OCI-LY3 (cell line): ENCODE measurements around the gene ASAP2.

Source experiments
- H2AFZ ChIP-seq: fragments of 200-600, 300-600 bp; shearing (Covaris generic); 2 replicates; pipeline ENCODE4 v1.6.0; 2014; ENCODE audit warnings: antibody characterized with exemption, low read depth, low read length
- H3K27ac ChIP-seq: fragments of 200-600, 300-600 bp; sonication (generic); 2 replicates; pipeline ENCODE4 v1.5.1; 2014; ENCODE audit warnings: mild to moderate bottlenecking, low read length, moderate library complexity, mixed read lengths
- H3K27me3 ChIP-seq: fragments of 200-600, 300-600 bp; sonication (generic); 2 replicates; pipeline ENCODE4 v1.6.1; 2014; ENCODE audit warnings: low read depth, low read length, mixed read lengths
- H3K36me3 ChIP-seq: fragments of 200-600, 300-600 bp; sonication (generic); replicated peaks from 2 replicates; pipeline ENCODE3; 2014; ENCODE audit warnings: low read depth, low read length, mixed read lengths
- H3K4me1 ChIP-seq: fragments of 300-600, 200-600 bp; sonication (generic); 2 replicates; pipeline ENCODE4 v1.6.1; 2014; ENCODE audit warnings: low read length, mixed read lengths
- H3K4me2 ChIP-seq: fragments of 200-600, 300-600 bp; sonication (generic); 2 replicates; pipeline ENCODE4 v1.6.1; 2014; ENCODE audit warnings: low read length, mixed read lengths
- H3K4me3 ChIP-seq: fragments of 300-600, 200-600 bp; sonication (generic); 2 replicates; pipeline ENCODE4 v1.5.1; 2014; ENCODE audit warnings: antibody characterized with exemption, mild to moderate bottlenecking, low read length, moderate library complexity
- H3K79me2 ChIP-seq: fragments of 300-600, 200-600 bp; shearing (Covaris generic); 2 replicates; pipeline ENCODE4 v1.6.1; 2014; ENCODE audit warnings: mild to moderate bottlenecking, low read length, mixed read lengths
- H3K9ac ChIP-seq: fragments of 300-600, 200-600 bp; shearing (Covaris generic); 2 replicates; pipeline ENCODE4 v1.6.0; 2014; ENCODE audit warnings: mild to moderate bottlenecking, low read length, moderate library complexity
- H3K9me3 ChIP-seq: fragments of 200-600, 300-600 bp; shearing (Covaris generic); 2 replicates; pipeline ENCODE4 v1.6.1; 2014; ENCODE audit warnings: low read length, mixed read lengths; ENCODE audit not compliant: insufficient read depth
- H4K20me1 ChIP-seq: fragments of 200-600, 300-600 bp; sonication (generic); 2 replicates; pipeline ENCODE4 v1.6.1; 2016; ENCODE audit warnings: low read length, mixed read lengths; ENCODE audit not compliant: insufficient read depth
- EZH2phosphoT487 ChIP-seq: fragments of 200-600 bp; shearing (Covaris generic); IDR thresholded peaks from 2 replicates; pipeline ENCODE4 v1.6.1; 2018; ENCODE audit warnings: antibody characterized with exemption, mixed run types, low read depth
- TF ChIP-seq, protein P1 (sequence below): fragments of 200-600, 300-600 bp; sonication (generic); IDR thresholded peaks from 2 replicates; pipeline ENCODE4 v1.5.1; 2014; ENCODE audit warnings: antibody characterized with exemption, low read length, low read depth

ASAP2 gene

DNA sequence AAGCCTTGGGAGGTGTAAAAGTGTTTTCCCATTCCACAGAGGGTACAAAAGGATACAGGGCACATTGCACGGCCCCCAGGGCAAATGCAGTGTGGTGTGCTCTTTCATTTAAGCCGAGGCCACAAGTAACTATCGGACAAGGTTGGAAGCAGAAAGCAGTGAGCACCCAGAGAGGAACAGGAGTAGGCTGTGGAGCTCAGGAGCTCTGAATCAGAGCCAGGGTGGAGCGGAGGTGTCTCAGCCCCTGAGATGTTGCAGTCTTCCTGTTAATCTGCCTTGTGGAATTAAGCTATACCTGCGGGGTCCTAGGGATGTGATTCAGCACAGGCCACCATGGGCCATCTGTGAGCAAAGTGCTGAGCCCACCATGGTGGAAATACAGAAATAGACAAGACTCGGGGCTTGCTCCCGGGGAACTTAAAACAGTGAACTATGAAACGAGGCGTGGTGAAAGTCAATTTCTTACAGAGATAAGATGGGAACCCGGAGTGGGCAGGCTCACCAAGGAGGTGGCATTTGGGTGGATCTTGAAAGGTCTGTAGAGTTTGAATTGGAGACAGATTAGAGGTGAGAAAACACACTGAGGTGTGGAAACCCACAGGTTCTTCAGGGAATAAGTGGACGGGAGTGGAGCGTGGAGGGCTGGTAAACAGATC lies 44.0 kb downstream of the ASAP2 start:
- Histone ChIP-seq H3K79me2 (no peaks in the 10 kb centered on the region), H4K20me1 (no peaks in the 10 kb centered on the region), H3K9me3 (no peaks in the 10 kb centered on the region), H3K36me3 (no peaks in the 10 kb centered on the region), H3K4me3 (no peak overlapping the region), H2AFZ (no peak overlapping the region), H3K27ac (no peak overlapping the region), H3K27me3 (peaks cover 10% of the 10 kb centered on the region), H3K4me2 (no peak overlapping the region), H3K4me1 (no peaks in the 10 kb centered on the region), H3K9ac (no peak overlapping the region)
- no peak for TF ChIP-seq EZH2phosphoT487
- TF ChIP-seq, protein P1, sequence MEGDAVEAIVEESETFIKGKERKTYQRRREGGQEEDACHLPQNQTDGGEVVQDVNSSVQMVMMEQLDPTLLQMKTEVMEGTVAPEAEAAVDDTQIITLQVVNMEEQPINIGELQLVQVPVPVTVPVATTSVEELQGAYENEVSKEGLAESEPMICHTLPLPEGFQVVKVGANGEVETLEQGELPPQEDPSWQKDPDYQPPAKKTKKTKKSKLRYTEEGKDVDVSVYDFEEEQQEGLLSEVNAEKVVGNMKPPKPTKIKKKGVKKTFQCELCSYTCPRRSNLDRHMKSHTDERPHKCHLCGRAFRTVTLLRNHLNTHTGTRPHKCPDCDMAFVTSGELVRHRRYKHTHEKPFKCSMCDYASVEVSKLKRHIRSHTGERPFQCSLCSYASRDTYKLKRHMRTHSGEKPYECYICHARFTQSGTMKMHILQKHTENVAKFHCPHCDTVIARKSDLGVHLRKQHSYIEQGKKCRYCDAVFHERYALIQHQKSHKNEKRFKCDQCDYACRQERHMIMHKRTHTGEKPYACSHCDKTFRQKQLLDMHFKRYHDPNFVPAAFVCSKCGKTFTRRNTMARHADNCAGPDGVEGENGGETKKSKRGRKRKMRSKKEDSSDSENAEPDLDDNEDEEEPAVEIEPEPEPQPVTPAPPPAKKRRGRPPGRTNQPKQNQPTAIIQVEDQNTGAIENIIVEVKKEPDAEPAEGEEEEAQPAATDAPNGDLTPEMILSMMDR = no peak

DNA sequence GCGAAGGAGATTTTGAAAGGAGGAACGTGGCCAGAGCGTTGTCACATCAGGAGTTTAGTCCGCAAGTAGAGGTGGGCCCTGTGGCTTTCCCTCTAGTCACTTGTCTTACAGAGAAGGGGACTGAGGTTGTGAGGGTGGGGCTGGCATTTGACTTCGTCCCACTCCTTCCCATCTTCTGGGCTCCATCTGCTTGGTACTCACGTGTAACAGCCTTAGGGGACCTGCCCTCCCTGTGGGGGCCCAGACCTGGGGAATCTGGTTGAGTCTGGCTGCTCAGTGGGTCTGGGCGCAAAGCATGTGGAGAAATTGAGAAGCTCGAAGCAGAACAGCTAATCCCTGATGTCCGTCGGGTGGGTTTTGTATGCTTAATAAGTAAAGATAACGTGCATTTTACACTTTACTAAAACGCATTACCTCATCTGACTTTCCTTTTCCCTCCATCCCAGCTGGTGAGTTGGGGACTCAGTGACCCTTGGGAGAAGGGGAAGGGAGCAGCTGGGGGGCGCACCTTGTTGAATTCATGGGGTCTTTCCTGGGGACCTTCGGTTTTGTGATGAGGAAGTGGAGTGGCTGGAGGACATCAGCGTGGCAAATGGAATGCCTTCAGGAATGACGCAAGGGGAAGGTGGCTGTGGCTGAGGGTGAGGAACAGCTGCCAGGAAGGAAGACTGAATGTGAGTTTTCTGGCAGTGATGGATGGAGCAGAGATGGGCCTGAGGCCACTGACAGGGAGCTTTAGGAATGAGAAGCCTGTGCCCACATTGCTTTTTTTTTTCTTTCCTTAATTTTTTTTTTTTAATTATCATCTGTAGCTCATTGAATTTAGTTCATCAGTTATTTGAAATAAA lies 44.8 kb downstream of the ASAP2 start:
- Histone ChIP-seq H3K4me1 (no peaks in the 10 kb centered on the region), H3K9ac (no peak overlapping the region), H3K4me2 (no peak overlapping the region), H3K79me2 (no peaks in the 10 kb centered on the region), H3K27me3 (peaks cover 10% of the 10 kb centered on the region), H4K20me1 (no peaks in the 10 kb centered on the region), H2AFZ (no peak overlapping the region), H3K4me3 (no peak overlapping the region), H3K36me3 (no peaks in the 10 kb centered on the region), H3K27ac (no peak overlapping the region), H3K9me3 (no peaks in the 10 kb centered on the region)
- TF ChIP-seq EZH2phosphoT487 = no peak
- TF ChIP-seq, protein P1 = no peak

DNA sequence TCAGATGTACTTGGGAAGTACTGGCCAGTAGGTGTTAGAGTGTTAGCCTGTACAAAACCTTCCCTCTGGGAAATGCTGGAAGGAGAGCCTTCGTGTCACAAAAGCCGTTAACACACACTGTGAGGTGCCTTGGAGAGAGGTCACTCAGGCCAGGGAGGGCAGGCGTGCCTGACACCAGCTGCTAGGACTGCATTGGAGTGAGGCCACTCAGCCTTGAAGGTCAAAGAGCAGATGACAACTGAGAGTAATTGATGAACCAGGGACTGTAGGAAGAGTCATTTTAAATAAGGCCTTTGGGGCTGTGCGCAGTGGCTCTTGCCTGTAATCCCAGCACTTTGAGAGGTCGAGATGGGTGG lies 45.4 kb downstream of the ASAP2 start:
- H3K4me2 ChIP-seq = no peak overlapping the region
- no peak overlapping the region for H2AFZ ChIP-seq
- no peaks in the 10 kb centered on the region for H3K79me2 ChIP-seq
- H3K4me1 ChIP-seq = no peaks in the 10 kb centered on the region
- no peak overlapping the region for H3K9ac ChIP-seq
- TF ChIP-seq, protein P1 = no peak
- TF ChIP-seq EZH2phosphoT487 = no peak
- no peak overlapping the region for H3K27ac ChIP-seq
- no peak overlapping the region for H3K4me3 ChIP-seq
- H3K9me3 ChIP-seq = no peaks in the 10 kb centered on the region
- peaks cover 10% of the 10 kb centered on the region for H3K27me3 ChIP-seq
- no peaks in the 10 kb centered on the region for H4K20me1 ChIP-seq
- H3K36me3 ChIP-seq = no peaks in the 10 kb centered on the region

DNA sequence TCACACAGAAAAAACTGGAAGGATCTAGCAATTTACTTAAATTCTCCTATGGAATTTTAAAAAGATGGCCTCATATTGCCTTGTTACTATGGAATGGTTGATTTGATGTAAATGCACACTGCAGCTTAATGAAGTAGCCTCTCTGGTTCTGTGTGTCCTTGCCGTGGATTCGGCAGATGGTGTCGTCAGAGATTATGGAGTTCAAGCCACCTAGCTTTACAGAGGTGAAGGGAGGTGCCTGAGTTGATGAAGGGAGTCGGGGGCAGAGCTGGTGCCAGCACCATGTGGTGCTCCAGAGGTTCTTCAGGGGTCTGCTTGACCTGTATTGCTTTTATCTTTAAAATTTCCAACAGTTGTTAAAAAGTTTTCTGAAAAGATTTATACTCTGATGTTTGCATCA lies 48.8 kb downstream of the ASAP2 start:
- no peaks in the 10 kb centered on the region for H3K4me1 ChIP-seq
- no peak overlapping the region for H3K9ac ChIP-seq
- H3K9me3 ChIP-seq = no peaks in the 10 kb centered on the region
- no peak overlapping the region for H3K4me3 ChIP-seq
- H3K36me3 ChIP-seq = no peaks in the 10 kb centered on the region
- no peak overlapping the region for H3K4me2 ChIP-seq
- no peaks in the 10 kb centered on the region for H4K20me1 ChIP-seq
- no peak for TF ChIP-seq EZH2phosphoT487
- TF ChIP-seq, protein P1 = no peak
- H3K27ac ChIP-seq = no peak overlapping the region
- H3K27me3 ChIP-seq = peaks cover 6% of the 10 kb centered on the region; the same call in 1 of the 2 replicates
- no peaks in the 10 kb centered on the region for H3K79me2 ChIP-seq
- no peak overlapping the region for H2AFZ ChIP-seq
